ES-I3 (cell line): Measurements from ENCODE around the gene PKN1.
"Not testable (repeated sequence)": the region's sequence is repeated elsewhere in the genome, so short reads cannot be mapped to it uniquely, and the experiment has no call there.

Experiments used
- H3K36me3 ChIP-seq: 2 replicates; pipeline ENCODE4 v1.6.1; 2013; ENCODE audit warnings: mild to moderate bottlenecking, low read length, control low read depth, moderate library complexity; ENCODE audit not compliant: insufficient read depth
- H3K4me1 ChIP-seq: 2 replicates; pipeline ENCODE4 v1.6.1; 2013; ENCODE audit warnings: mild to moderate bottlenecking, control low read depth, low read length; ENCODE audit not compliant: insufficient read depth
- H3K9ac ChIP-seq: 2 replicates; pipeline ENCODE4 v1.6.1; 2013; ENCODE audit warnings: low read depth, mild to moderate bottlenecking, low read length, moderate library complexity
- H3K9me3 ChIP-seq: 2 replicates; pipeline ENCODE4 v1.6.1; 2013; ENCODE audit warnings: mild to moderate bottlenecking, low read length, moderate library complexity; ENCODE audit not compliant: control insufficient read depth, insufficient read depth

The PKN1 gene

DNA sequence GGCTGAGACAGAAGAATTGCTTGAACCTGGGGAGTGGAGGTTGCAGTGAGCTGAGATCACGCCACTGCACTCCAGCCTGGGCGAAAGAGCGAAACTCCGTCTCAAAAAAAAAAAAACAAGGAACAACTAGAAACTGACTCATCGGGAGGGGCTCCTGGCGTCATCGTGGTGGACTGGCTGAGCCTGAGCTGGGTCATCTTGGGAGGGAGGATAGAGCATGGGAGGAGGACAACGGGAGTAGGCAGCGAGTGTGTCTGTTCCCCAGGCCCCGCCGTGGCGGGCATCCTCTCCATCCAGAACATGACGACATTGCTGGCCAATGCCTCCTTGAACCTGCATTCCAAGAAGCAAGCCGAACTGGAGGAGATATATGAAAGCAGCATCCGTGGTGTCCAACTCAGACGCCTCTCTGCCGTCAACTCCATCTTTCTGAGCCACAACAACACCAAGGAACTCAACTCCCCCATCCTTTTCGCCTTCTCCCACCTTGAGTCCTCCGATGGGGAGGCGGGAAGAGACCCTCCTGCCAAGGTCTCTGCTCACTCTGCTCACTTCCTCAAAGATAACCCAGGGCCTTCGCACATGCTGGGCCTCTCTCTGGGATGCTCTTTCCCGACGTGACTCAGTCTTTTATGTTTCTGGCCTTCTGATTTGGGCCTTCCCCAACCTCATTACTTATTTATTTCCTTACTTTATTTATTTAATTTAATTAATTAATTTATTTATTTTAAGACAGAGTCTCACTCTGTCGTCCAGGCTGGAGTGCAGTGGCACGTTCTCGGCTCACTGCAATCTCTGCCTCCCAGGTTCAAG lies 30.6 kb upstream of the PKN1 start:
- Histone ChIP-seq H3K36me3 (no peaks in the 10 kb centered on the region), H3K9ac (no peak overlapping the region), H3K9me3 (no peaks in the 10 kb centered on the region), H3K4me1 (no peaks in the 10 kb centered on the region)

DNA sequence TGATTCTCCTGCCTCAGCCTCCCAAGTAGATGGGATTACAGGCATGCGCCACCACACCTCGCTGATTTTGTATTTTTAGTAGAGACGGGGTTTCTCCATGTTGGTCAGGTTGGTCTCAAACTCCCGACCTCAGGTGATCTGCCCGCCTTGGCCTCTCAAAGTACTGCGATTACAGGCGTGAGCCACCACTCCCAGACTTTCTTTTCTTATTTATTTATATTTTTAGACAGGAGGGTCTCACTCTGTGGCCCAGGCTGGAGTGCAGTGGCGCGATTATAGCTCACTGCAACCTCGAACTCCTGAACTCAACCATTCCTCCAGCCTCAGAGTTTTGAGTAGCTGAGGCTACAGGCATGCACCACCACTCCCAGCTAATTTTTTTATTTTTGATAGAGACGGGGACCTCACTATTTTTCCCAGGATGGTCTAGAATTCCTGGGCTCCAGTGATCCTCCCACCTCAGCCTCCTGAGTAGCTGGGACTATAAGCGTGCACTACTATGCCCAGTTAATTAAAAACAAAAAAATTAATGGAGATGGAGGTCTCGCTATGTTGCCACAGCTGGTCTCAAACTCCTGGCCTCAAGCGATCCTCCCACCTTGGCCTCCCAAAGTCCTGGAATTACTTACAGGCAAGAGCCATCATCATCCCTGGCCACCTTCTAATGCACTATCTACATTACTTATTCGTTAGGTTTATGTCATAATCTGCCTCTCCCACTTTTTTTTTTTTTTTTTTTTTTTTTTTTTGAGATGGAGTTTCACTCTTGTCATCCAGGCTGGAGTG lies 29.8 kb upstream of the PKN1 start:
- H3K36me3 ChIP-seq, H3K4me1 ChIP-seq, H3K9me3 ChIP-seq, H3K9ac ChIP-seq: not testable (repeated sequence)

DNA sequence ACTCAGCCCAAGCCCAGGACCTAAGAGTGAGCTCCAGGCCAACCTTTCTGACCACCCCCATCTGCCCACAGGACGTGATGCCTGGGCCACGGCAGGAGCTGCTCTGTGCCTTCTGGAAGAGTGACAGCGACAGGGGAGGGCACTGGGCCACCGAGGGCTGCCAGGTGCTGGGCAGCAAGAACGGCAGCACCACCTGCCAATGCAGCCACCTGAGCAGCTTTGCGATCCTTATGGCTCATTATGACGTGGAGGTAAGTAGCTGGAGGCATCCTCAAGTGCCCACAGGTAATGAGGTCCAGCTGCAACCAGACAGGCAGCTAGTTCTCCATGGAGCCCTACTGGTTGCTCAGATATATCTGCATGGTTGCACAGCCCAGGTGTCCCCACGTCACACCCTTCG lies 28.8 kb upstream of the PKN1 start:
- Histone ChIP-seq H3K36me3 (0 out of 2 replicates have a peak, but pooled peaks cover 4% of the 10 kb centered on the region), H3K9ac (no peak overlapping the region), H3K4me1 (no peaks in the 10 kb centered on the region), H3K9me3 (no peaks in the 10 kb centered on the region)

DNA sequence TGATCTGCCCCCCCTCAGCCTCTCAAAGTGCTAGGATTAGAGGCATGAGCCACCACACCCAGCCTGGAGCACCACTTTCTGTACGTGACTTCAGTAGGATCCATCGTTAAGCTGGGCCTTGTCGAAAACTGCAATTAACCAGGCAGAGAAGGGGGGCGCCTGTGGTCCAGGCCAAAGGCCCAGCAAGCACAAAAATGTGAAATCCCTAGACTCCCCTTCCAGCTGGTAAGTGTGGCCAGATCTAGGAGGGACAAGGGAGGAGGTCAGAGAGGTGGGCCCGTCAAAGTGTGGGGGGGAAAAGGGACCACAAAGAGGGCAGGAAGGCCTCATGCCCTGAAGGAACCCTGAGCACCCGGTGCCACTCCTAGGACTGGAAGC lies 27.7 kb upstream of the PKN1 start:
- Histone ChIP-seq H3K9me3 (no peaks in the 10 kb centered on the region), H3K9ac (peak overlapping the region; percentile 23)

DNA sequence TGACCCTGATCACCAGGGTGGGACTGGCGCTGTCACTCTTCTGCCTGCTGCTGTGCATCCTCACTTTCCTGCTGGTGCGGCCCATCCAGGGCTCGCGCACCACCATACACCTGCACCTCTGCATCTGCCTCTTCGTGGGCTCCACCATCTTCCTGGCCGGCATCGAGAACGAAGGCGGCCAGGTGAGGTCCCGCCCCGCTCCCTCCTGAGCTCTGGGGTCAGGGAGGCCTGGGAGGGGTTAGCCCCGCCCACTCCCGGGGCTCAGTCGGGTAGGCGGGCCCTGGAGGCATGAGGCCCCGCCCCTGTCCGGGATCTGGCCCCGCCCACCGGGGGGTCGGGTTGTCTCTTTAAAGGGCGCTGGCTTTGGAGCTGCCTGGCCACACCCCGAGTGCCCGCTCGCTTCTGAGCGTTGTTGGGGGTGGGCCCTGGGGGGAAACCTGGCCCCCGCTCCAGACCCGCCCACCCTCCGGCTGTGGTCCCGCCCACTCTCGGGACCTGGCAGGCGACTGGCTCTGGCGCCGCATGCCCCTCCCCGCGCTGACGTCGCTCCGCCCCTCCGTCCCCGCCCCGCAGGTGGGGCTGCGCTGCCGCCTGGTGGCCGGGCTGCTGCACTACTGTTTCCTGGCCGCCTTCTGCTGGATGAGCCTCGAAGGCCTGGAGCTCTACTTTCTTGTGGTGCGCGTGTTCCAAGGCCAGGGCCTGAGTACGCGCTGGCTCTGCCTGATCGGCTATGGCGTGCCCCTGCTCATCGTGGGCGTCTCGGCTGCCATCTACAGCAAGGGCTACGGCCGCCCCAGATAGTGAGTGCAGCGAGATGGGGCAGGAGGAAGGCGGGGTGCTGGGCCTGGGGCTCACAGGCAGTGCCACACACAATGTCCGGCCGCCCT lies 27.1 kb upstream of the PKN1 start:
- no peaks in the 10 kb centered on the region for H3K9me3 ChIP-seq
- H3K4me1 ChIP-seq = no peaks in the 10 kb centered on the region
- peaks cover 11% of the 10 kb centered on the region; the same call in 1 of the 2 replicates for H3K36me3 ChIP-seq
- H3K9ac ChIP-seq = peak overlapping the region; percentile 23

More for the DNA sequence above, 27.7 kb upstream of the PKN1 start:
- H3K4me1 ChIP-seq = no peaks in the 10 kb centered on the region
- peaks cover 5% of the 10 kb centered on the region; the same call in 1 of the 2 replicates for H3K36me3 ChIP-seq

DNA sequence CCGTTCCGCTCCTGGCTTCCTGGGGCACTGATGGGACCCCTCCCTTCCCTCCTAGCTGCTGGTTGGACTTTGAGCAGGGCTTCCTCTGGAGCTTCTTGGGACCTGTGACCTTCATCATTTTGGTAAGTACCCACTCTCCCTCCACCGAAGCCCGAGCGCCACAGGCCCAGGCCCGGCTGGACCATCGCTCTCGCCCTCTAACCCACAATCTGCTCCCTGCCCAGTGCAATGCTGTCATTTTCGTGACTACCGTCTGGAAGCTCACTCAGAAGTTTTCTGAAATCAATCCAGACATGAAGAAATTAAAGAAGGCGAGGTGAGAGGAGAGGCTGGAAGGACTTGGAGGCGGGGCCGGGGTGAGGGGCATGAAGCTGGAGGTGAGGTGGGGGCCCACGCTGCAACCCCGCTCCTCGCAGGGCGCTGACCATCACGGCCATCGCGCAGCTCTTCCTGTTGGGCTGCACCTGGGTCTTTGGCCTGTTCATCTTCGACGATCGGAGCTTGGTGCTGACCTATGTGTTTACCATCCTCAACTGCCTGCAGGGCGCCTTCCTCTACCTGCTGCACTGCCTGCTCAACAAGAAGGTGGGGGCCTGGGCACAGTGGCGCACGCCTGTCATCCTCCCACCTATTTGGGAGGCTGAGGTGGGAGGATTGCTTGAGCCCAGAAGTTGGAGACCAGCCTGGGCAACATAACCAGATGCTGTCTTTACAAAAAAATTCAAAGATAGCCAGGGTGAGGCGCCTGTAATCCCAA lies 26.3 kb upstream of the PKN1 start:
- H3K4me1 ChIP-seq = no peaks in the 10 kb centered on the region
- peaks cover 17% of the 10 kb centered on the region; the same call in 1 of the 2 replicates for H3K36me3 ChIP-seq
- H3K9ac ChIP-seq = no peak overlapping the region
- no peaks in the 10 kb centered on the region for H3K9me3 ChIP-seq

DNA sequence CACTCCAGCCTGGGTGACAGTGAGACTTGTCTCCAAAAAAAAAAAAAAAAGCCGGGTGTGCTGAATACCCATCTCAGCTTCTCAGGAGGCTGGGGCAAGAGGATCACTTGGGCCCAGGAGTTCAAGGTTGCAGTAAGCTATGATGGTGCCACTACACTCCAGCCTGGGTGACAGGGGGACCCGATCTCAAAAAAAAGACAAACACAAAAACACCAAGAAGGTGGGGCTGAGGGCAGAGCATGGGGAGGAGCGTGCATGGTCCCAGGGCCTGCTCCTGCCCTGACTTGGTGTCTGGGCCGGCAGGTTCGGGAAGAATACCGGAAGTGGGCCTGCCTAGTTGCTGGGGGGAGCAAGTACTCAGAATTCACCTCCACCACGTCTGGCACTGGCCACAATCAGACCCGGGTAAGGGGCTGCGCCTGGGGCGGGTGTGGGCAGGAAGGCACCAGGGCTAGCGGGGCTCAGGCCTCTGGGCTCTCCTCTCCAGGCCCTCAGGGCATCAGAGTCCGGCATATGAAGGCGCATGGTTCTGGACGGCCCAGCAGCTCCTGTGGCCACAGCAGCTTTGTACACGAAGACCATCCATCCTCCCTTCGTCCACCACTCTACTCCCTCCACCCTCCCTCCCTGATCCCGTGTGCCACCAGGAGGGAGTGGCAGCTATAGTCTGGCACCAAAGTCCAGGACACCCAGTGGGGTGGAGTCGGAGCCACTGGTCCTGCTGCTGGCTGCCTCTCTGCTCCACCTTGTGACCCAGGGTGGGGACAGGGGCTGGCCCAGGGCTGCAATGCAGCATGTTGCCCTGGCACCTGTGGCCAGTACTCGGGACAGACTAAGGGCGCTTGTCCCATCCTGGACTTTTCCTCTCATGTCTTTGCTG lies 25.3 kb upstream of the PKN1 start:
- no peaks in the 10 kb centered on the region for H3K9me3 ChIP-seq
- H3K36me3 ChIP-seq = peaks cover 22% of the 10 kb centered on the region; the same call in 1 of the 2 replicates
- no peaks in the 10 kb centered on the region for H3K4me1 ChIP-seq
- H3K9ac ChIP-seq = no peak overlapping the region

DNA sequence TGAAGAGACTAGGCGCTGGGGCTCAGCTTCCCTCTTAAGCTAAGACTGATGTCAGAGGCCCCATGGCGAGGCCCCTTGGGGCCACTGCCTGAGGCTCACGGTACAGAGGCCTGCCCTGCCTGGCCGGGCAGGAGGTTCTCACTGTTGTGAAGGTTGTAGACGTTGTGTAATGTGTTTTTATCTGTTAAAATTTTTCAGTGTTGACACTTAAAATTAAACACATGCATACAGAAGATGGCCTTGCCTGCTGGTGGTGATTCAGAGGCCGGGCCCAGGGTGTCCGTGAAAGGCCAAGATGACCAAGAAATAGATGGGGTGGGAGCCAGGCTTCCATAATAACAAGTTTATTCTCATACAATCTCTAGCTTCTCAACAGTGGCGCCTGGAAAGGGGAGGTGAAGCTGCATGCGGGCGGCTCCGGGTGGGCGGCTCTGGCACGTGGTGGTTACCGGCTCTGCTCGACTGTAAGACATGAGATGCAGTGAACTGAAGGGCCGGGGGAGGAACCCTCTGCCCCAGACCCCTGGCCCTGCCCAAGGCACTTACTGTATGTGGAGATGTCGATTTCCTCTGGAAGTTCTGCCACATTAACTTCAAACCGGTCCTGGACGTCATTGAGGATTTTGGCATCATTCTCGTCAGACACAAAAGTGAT lies 24.5 kb upstream of the PKN1 start:
- Histone ChIP-seq H3K36me3 (peaks cover 24% of the 10 kb centered on the region), H3K4me1 (no peaks in the 10 kb centered on the region), H3K9me3 (no peaks in the 10 kb centered on the region), H3K9ac (no peak overlapping the region)

DNA sequence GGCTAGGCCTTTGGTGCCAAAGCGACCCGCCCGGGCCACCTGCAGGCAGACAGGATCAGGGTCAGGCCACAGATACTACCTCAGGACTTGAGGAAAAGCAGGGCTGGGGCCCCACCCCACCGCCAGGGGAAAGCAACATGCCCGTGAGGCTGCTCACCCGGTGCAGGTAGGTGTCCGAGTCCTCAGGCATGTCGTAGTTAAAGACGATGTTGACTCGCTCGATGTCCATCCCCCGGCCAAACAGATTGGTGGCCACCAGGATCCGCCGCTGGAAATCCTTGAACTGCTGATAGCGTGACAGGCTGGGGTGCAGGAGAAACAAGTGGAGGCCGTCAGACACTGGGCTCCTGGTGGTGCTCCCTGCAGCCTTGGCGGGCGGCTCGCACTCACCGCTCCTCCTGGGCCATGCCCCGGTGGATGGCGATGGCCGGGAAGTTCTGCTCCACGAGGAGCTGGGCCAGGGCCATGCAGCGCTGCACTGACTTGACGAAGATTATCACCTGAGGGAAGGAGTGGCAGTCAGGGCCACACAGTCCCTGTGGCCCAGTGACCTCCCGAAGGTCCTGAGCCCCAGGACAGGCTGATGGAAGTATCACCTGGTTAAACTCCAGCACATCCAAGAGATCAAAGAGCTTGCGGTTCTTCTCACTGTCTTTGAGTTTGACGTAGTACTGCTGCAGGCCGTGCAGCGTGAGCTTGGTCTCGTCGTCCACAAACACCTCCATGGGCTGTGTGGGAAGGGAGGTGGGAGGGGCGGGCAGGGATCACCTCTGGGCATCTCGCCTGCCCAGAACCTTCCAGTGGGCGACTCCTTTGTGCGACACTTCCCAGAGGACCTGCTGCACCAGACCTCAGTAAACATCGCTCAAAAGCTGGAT lies 23.7 kb upstream of the PKN1 start:
- Histone ChIP-seq H3K9me3 (no peaks in the 10 kb centered on the region), H3K9ac (no peak overlapping the region), H3K4me1 (no peaks in the 10 kb centered on the region), H3K36me3 (peaks cover 27% of the 10 kb centered on the region)

DNA sequence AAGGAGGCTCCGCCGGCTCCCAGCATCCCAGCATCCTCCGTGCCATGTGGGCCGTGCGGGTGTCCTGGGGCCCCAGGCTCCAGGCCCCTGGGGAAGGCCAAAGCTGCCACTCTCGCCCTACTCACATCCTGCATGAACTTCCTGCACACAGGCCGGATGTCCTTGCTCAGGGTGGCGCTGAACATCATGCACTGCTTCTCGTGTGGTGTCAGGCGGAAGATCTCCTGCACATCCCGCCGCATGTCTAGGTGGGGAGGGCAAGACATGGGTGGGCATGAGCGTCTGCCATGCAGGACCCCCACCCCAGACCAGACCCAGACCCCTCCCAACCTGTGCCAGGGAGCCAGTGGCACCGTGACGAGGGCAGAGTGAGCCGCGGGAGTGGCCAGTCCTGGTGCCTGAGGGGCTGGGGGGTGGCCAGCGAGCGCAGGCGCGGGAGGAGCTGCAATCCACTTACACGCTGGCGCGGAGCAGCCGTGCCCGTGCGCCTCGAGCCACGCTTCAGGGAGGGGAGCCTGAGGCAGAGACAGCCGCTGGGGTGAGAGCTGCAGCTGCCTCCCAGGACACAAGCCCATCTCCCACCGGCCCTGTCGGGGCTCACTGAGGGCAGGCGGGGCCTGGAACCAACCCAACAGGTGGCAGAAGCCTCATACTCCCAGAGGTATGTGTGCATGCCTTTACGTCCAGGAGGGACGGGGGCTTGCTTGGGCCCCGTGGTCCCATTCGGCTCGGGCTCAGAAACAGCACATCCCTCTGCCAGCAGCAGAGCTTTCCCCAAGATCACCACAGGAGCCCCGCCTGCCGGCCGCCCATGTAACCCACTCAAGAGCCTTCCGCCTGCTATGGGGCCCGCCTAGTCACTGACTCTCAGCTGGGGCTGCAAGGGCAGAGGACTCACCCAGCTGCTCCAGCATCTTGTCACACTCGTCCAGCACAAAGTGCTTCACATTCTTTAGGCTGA lies 22.7 kb upstream of the PKN1 start:
- no peaks in the 10 kb centered on the region for H3K9me3 ChIP-seq
- peaks cover 27% of the 10 kb centered on the region for H3K36me3 ChIP-seq
- H3K4me1 ChIP-seq = no peaks in the 10 kb centered on the region
- no peak overlapping the region for H3K9ac ChIP-seq
